Ovary (tissue), 9 donors: ENCODE results near the gene TOR3A. TPM values are rescaled to one million over a fixed set of nuclear protein-coding genes. Genes with fewer than 3 reads are reported as not detected.

Experiments
- DNase-seq, 5 donors: peaks; one replicate each; pipeline ENCODE4 v3.0.0-alpha.2; 2019 to 2020
- H3K27ac ChIP-seq, 2 donors: fragments of 200-600 bp; one replicate each; pipeline versions ENCODE4 v1.5.1 to v1.8.0; 2019 to 2022
- H3K27me3 ChIP-seq: fragments of 200-600 bp; one replicate; pipeline ENCODE4 v1.8.0; 2022
- H3K36me3 ChIP-seq: fragments of 200-600 bp; sonication (generic); one replicate; pipeline ENCODE4 v1.5.1; 2019
- H3K4me1 ChIP-seq: one replicate; pipeline ENCODE4 v1.8.1; 2013; ENCODE audit warnings: mild to moderate bottlenecking, moderate library complexity; ENCODE audit not compliant: insufficient read depth
- H3K4me3 ChIP-seq: fragments of 200-600 bp; sonication (generic); one replicate; pipeline ENCODE4 v1.5.1; 2017
- H3K9me3 ChIP-seq, 2 donors: fragments of 200-600 bp in 1 of 2; sonication (generic) in 1 of 2; one replicate each; pipeline versions ENCODE4 v1.5.1 to v1.8.1; 2013 to 2019; ENCODE audit warnings: mild to moderate bottlenecking in 1 of 2, moderate library complexity in 1 of 2
- CTCF ChIP-seq, 3 donors: fragments of 450-650 bp in 2 of 3; fragments of 200-600 bp in 1 of 3; IDR thresholded peaks; one replicate each; pipeline versions ENCODE4 v1.5.1 to v1.8.0; 2016 to 2022; ENCODE audit warnings: antibody characterized with exemption in 3 of 3, mild to moderate bottlenecking in 1 of 3
- EP300 ChIP-seq: sonication (generic); formaldehyde crosslinking; IDR thresholded peaks from one replicate; pipeline ENCODE4 v1.6.1; 2017; ENCODE audit warnings: antibody characterized with exemption
- POLR2A ChIP-seq: fragments of 450-650 bp; IDR thresholded peaks from one replicate; pipeline ENCODE4 v1.6.1; 2017; ENCODE audit warnings: antibody characterized with exemption, mild to moderate bottlenecking, moderate library complexity
- WGBS, 3 donors: extraction: QIAGEN DNeasy Blood & Tissue Kit in 1 of 3; methylation state at CpG; one replicate each; pipeline versions ENCODE4 v1.1.5 to v1.1.7; 2013 to 2017; 5-methylcytosine and 5-hydroxymethylcytosine counted together
- intact Hi-C, 4 donors: fragments of 100-400 bp; cut with DNase I; formaldehyde crosslinking; loops; one replicate each; pipeline versions ENCODE4 v1.11.0 to v1.15.1; 2022 to 2023
- polyA plus RNA-seq, 2 donors: library from polyadenylated mRNA; stranded (reverse); fragments of 200-250 nt in 1 of 2; fragments of 350-450 nt in 1 of 2; fragmentation: Illumina TruSeq in 1 of 2; extraction: RNeasy Lipid Tissue Mini Kit (QIAGEN cat#74804) in 1 of 2; gene quantifications; one replicate each; pipeline ENCODE4 v1.2.3, GENCODE V29; 2013 to 2014
- small RNA-seq: library from RNA; depleted of rRNA; stranded (forward); fragments of <200 nt; gene quantifications from one replicate; pipeline ENCODE3, GENCODE V24; 2016
- total RNA-seq, 7 donors: library from RNA; depleted of rRNA in 2 of 7; stranded (reverse); fragments of >200 nt in 2 of 7; fragmentation: NEBNext Ultra II Directional in 3 of 7; extraction: Animal tissue kit (Norgen Biotek cat#: 25700) in 3 of 7; gene quantifications; one replicate each; pipeline versions ENCODE4 v1.1.0 to v1.2.4, GENCODE V29; 2016 to 2023
- donor health status: DM: no; HTN: no; CAD: no; lungs with moderate emphysema.
- donor health status: DM: no; HTN: no; CAD: no.
- donor health status: Bipolar disorder and iron deficiency.
- donor health status: DM: yes; HTN: yes; CAD: no.
- donor health status: DM: no; HTN: no; CAD: no.
- donor health status: DM: yes; HTN: yes; CAD: no.

Gene TOR3A
- total and polyA plus RNA-seq, 9 donors, result 17.8 to 55.0 (median 26.1) TPM

GRCh38 chr1:179145521-179145920 is 63.7 kb downstream of the TOR3A start:
- Histone ChIP-seq H3K27me3 (no peaks in the 10 kb centered on the region), H3K4me1 (no peaks in the 10 kb centered on the region), H3K27ac (no peak overlapping the region), H3K4me3 (no peak overlapping the region), H3K9me3 (no peaks in the 10 kb centered on the region), H3K36me3 (no peaks in the 10 kb centered on the region)
- no peak for TF ChIP-seq EP300
- no peak for TF ChIP-seq POLR2A
- no peak for TF ChIP-seq CTCF (IDR thresholded peaks at IDR 0.05)
- intact Hi-C loops, result no loop called here
- WGBS, 3 donors, result 91 to 95% (median 95%) methylated on average over 3 of the region's 3 CpGs
- DNase-seq, result no peak

Small RNA genes lying within 50 kb of the gene (small RNA-seq; reads per million reads assigned to genes)
- not detected for gene AL512326.3

Other genes with a start within 250 kb of the TOR3A start
- gene ANGPTL1, start 211.0 kb upstream of the TOR3A start, total RNA-seq, result 100 to 1,000 TPM in 2 of 7 donors, 10 to 100 TPM in 5; 21.9 to 165 (median 48.9) TPM
- gene ANGPTL1, start 211.0 kb upstream of the TOR3A start, polyA plus RNA-seq, result 10 to 100 TPM; 65.7 to 83.2 TPM
- gene FAM20B, start 56.2 kb upstream of the TOR3A start, total RNA-seq, result 10 to 100 TPM; 22.5 to 62.0 (median 49.1) TPM
- 10 to 100 TPM; 19.0 to 50.1 TPM for gene FAM20B, start 56.2 kb upstream of the TOR3A start, polyA plus RNA-seq
- gene ABL2, start 147.6 kb downstream of the TOR3A start, total RNA-seq, result 10 to 100 TPM in 6 of 7 donors, 1 to 10 TPM in 1; 7.4 to 22.7 (median 16.3) TPM
- gene ABL2, start 147.6 kb downstream of the TOR3A start, polyA plus RNA-seq, result 1 to 10 TPM; 4.1 to 7.5 TPM
- gene SOAT1, start 211.7 kb downstream of the TOR3A start, total RNA-seq, result 10 to 100 TPM in 6 of 7 donors, 1 to 10 TPM in 1; 9.3 to 55.3 (median 35.8) TPM
- gene SOAT1, start 211.7 kb downstream of the TOR3A start, polyA plus RNA-seq, result 10 to 100 TPM in 1 of 2 donors, 1 to 10 TPM in 1; 6.8 to 48.5 TPM